Parathyroid adenoma (tissue), 2 donors: ENCODE measurements around the gene PASD1.

Experiments used
- H2AFZ ChIP-seq: fragments of 300-600 bp; sonication (generic); one replicate; pipeline ENCODE4 v1.7.0; 2017; ENCODE audit warnings: antibody characterized with exemption, mild to moderate bottlenecking
- H3K27ac ChIP-seq: fragments of 300-600 bp; sonication (generic); one replicate; pipeline ENCODE4 v1.7.0; 2017
- H3K27me3 ChIP-seq: fragments of 300-600 bp; sonication (generic); one replicate; pipeline ENCODE4 v1.7.0; 2017; ENCODE audit warnings: low read length; ENCODE audit not compliant: control insufficient read depth, insufficient read depth
- H3K36me3 ChIP-seq: fragments of 300-600 bp; sonication (generic); one replicate; pipeline ENCODE4 v1.7.0; 2017; ENCODE audit warnings: low read length; ENCODE audit not compliant: control insufficient read depth, insufficient read depth
- H3K4me1 ChIP-seq: fragments of 300-600 bp; sonication (generic); one replicate; pipeline ENCODE4 v1.7.0; 2017; ENCODE audit warnings: control low read depth
- H3K4me2 ChIP-seq: fragments of 300-600 bp; sonication (generic); one replicate; pipeline ENCODE4 v1.7.0; 2017; ENCODE audit warnings: low read length
- H3K4me3 ChIP-seq: fragments of 300-600 bp; sonication (generic); one replicate; pipeline ENCODE4 v1.7.0; 2017; ENCODE audit warnings: low read depth, low read length
- H3K79me2 ChIP-seq: fragments of 300-600 bp; sonication (generic); one replicate; pipeline ENCODE4 v1.7.0; 2017; ENCODE audit warnings: control low read depth
- H3K9ac ChIP-seq: fragments of 300-600 bp; sonication (generic); one replicate; pipeline ENCODE4 v1.7.0; 2017; ENCODE audit warnings: mild to moderate bottlenecking
- H3K9me3 ChIP-seq: fragments of 300-600 bp; sonication (generic); one replicate; pipeline ENCODE4 v1.7.0; 2017; ENCODE audit warnings: low read length; ENCODE audit not compliant: control insufficient read depth
- TF ChIP-seq, protein P1 (sequence below): fragments of 300-600 bp; sonication (generic); IDR thresholded peaks from one replicate; pipeline ENCODE4 v1.7.0; 2017; ENCODE audit warnings: antibody characterized with exemption, mild to moderate bottlenecking
- donor health status: primary hyperparathyroidism.

Gene PASD1

GRCh38 chrX:151676196-151676595 is 112.7 kb downstream of the PASD1 start:
- no peak overlapping the region for H3K27ac ChIP-seq
- H3K4me3 ChIP-seq: no peak overlapping the region
- no peak overlapping the region for H2AFZ ChIP-seq
- H3K9me3 ChIP-seq: no peaks in the 10 kb centered on the region
- H3K9ac ChIP-seq: no peak overlapping the region
- no peaks in the 10 kb centered on the region for H3K27me3 ChIP-seq
- TF ChIP-seq, protein P1, sequence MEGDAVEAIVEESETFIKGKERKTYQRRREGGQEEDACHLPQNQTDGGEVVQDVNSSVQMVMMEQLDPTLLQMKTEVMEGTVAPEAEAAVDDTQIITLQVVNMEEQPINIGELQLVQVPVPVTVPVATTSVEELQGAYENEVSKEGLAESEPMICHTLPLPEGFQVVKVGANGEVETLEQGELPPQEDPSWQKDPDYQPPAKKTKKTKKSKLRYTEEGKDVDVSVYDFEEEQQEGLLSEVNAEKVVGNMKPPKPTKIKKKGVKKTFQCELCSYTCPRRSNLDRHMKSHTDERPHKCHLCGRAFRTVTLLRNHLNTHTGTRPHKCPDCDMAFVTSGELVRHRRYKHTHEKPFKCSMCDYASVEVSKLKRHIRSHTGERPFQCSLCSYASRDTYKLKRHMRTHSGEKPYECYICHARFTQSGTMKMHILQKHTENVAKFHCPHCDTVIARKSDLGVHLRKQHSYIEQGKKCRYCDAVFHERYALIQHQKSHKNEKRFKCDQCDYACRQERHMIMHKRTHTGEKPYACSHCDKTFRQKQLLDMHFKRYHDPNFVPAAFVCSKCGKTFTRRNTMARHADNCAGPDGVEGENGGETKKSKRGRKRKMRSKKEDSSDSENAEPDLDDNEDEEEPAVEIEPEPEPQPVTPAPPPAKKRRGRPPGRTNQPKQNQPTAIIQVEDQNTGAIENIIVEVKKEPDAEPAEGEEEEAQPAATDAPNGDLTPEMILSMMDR: no peak
- H3K36me3 ChIP-seq: no peaks in the 10 kb centered on the region
- no peaks in the 10 kb centered on the region for H3K79me2 ChIP-seq
- H3K4me1 ChIP-seq: no peaks in the 10 kb centered on the region
- H3K4me2 ChIP-seq: no peak overlapping the region

DNA sequence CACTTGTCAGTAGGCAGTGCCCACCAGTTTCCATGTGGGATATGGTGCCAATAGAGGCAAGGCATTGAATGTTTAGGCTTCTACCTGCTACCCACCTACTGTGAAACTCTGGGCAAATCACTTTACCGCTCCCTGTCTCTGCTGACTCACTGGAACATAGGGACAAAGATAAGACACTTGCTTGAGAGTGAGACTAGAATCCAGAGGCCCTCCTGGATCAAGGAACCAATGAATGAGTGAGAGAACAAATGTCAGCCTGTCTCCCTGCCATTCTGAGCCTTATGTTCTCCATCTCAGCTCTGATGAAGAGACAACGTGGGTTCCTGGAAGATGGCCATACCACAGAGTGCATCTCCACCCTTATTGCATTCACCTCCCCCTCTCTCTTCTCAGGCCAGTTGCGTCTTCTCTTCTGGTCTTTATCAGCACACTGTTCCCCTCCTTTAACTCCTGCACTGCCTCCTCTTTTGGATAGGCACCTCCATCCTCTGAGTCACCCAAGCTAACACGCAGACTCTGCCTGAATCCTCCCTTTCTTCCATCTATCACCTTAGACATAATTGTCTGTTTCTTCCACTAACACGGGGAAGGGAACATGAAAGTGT is 116.4 kb downstream of the PASD1 start:
- no peaks in the 10 kb centered on the region for H3K9me3 ChIP-seq
- H3K79me2 ChIP-seq: no peaks in the 10 kb centered on the region
- no peak overlapping the region for H3K4me2 ChIP-seq
- TF ChIP-seq, protein P1: no peak
- H3K4me1 ChIP-seq: no peaks in the 10 kb centered on the region
- no peak overlapping the region for H3K4me3 ChIP-seq
- H2AFZ ChIP-seq: no peak overlapping the region
- H3K27me3 ChIP-seq: no peaks in the 10 kb centered on the region
- H3K27ac ChIP-seq: no peak overlapping the region
- H3K36me3 ChIP-seq: no peaks in the 10 kb centered on the region
- no peak overlapping the region for H3K9ac ChIP-seq

DNA sequence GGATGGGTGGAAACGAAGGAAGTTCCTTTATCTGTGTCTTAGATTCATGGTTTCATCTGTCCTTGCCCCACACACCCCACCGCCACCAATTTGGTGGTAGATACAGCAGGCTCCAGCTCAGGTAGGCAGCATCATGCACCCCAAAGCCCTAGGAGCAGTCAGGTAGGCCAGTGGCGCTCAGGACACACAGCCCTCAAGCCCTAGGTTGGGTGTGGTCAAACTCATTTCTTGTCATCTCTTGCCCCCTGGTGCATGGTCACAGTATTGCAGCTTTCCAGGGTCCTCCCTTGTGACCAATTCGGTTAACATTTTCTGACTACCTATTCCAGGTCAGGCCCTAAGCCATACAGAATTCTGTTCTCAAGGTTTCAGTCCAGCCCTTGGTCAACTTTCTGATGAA is 117.3 kb downstream of the PASD1 start:
- no peak overlapping the region for H2AFZ ChIP-seq

DNA sequence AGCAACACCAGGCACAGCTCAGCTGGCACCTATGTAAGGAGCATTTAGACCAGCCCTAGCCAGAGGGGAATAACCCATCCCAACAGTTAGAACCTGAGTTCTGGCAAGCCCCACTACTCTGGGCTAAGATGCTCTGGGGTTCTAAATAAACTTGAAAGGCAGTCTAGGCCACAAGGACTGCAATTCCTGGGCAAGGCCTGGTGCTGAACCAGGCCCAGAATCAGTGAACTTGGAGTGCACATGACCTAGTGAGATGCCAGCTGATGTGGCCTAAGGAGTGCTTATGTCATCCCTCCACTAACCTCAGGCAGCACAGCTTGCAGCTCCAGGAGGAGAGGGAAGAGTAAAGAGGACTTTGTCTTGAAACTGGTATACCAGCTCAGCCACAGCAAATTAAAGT is 124.2 kb downstream of the PASD1 start:
- no peak overlapping the region for H3K9ac ChIP-seq
- H3K27ac ChIP-seq: no peak overlapping the region
- H3K4me2 ChIP-seq: no peak overlapping the region
- no peaks in the 10 kb centered on the region for H3K36me3 ChIP-seq
- H3K4me3 ChIP-seq: no peak overlapping the region
- H3K79me2 ChIP-seq: no peaks in the 10 kb centered on the region
- no peaks in the 10 kb centered on the region for H3K27me3 ChIP-seq
- H3K4me1 ChIP-seq: no peaks in the 10 kb centered on the region
- TF ChIP-seq, protein P1: no peak
- no peak overlapping the region for H2AFZ ChIP-seq
- no peaks in the 10 kb centered on the region for H3K9me3 ChIP-seq

More for the DNA sequence above, 117.3 kb downstream of the PASD1 start:
- Histone ChIP-seq H3K27me3 (no peaks in the 10 kb centered on the region), H3K9ac (no peak overlapping the region), H3K36me3 (no peaks in the 10 kb centered on the region), H3K4me2 (no peak overlapping the region), H3K27ac (no peak overlapping the region), H3K4me1 (no peaks in the 10 kb centered on the region), H3K4me3 (no peak overlapping the region), H3K79me2 (no peaks in the 10 kb centered on the region), H3K9me3 (no peaks in the 10 kb centered on the region)
- TF ChIP-seq, protein P1: peak; percentile 33

DNA sequence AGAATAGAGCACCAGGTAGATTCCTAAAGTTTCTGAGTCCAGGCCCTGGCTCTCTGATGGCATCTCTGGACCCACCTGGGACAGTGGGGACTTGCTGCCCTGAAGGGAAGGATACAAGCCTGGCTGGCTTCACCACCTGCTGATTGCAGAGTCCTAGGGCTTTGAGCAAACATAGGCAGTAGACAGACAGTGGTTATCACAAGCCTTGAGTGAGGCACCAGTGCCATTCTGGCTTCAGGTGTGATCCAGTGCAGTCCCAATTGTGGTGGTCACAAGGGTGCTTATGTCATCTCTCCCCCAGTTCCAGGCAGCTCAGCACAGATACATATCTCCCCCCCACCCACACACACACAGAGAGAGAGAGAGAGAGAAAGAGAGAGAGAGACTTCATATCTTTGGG is 125.2 kb downstream of the PASD1 start:
- Histone ChIP-seq H3K4me1 (no peaks in the 10 kb centered on the region), H3K4me2 (no peak overlapping the region), H3K4me3 (no peak overlapping the region), H3K9me3 (no peaks in the 10 kb centered on the region), H3K9ac (no peak overlapping the region), H3K36me3 (no peaks in the 10 kb centered on the region), H3K27ac (no peak overlapping the region), H3K79me2 (no peaks in the 10 kb centered on the region), H2AFZ (no peak overlapping the region), H3K27me3 (no peaks in the 10 kb centered on the region)
- TF ChIP-seq, protein P1: no peak
